UCSD-AML1 (cell line): ENCODE results near the gene DOC2B.
"Not testable (repeated sequence)": the region's sequence is repeated elsewhere in the genome, so short reads cannot be mapped to it uniquely, and the experiment has no call there.

ENCODE experiments used
- DNase-seq: peaks from one replicate; lab custom pipeline; 2025; ENCODE audit not compliant: unreplicated experiment; lab: John Stamatoyannopoulos, UW

Gene DOC2B

GRCh38 chr17:181245-182049 lies at the start of gene DOC2B:
DOC2B (minus strand) TSS chr17:181650; CDS start chr17:181479, 171 bp downstream.
- no peak for DNase-seq

- DNase-seq = no peak
These were observed 48.9 kb upstream of the DOC2B start for GRCh38 chr17:230395-230770.

GRCh38 chr17:229709-230394 lies 48.4 kb upstream of the DOC2B start:
- DNase-seq = no peak

GRCh38 chr17:228951-229708 lies 47.7 kb upstream of the DOC2B start:
- peak; percentile 35 for DNase-seq

GRCh38 chr17:227946-228615 lies 46.6 kb upstream of the DOC2B start:
- DNase-seq = no peak

GRCh38 chr17:227078-227945 lies 45.9 kb upstream of the DOC2B start:
- no peak for DNase-seq

GRCh38 chr17:226108-227077 lies 44.9 kb upstream of the DOC2B start:
- DNase-seq = no peak

- DNase-seq = no peak
These were observed 44.1 kb upstream of the DOC2B start for GRCh38 chr17:225551-225950.

- not testable (repeated sequence) for DNase-seq
These were observed 43.1 kb upstream of the DOC2B start for GRCh38 chr17:224576-224975.

- DNase-seq = no peak
These were observed 42.4 kb upstream of the DOC2B start for GRCh38 chr17:223723-224471.

GRCh38 chr17:222172-222571 lies 40.7 kb upstream of the DOC2B start:
- DNase-seq = no peak

- no peak for DNase-seq
These were observed 38.2 kb upstream of the DOC2B start for GRCh38 chr17:219696-220095.

- DNase-seq = no peak
These were observed 37.1 kb upstream of the DOC2B start for GRCh38 chr17:218432-219110.

- no peak for DNase-seq
These were observed 35.2 kb upstream of the DOC2B start for GRCh38 chr17:216625-217024.

- not testable (repeated sequence) for DNase-seq
These were observed 34.4 kb upstream of the DOC2B start for GRCh38 chr17:215563-216478.

- DNase-seq = no peak
These were observed 33.5 kb upstream of the DOC2B start for GRCh38 chr17:214881-215331.
